CD14-positive monocyte (primary cell): ENCODE results near the gene DAPK2. TPM values are rescaled to one million over a fixed set of nuclear protein-coding genes. Genes with fewer than 3 reads are reported as not detected.

ENCODE experiments used
- DNase-seq, 3 donors: peaks; one replicate each; pipeline ENCODE4 v3.0.0-alpha.2; 2011 to 2022
- H2AFZ ChIP-seq: 2 replicates; pipeline ENCODE4 v1.6.0; 2012; ENCODE audit warnings: mild to moderate bottlenecking, low read depth, low read length, inconsistent platforms; ENCODE audit not compliant: insufficient read depth, poor library complexity, severe bottlenecking
- H3K27ac ChIP-seq, 2 donors: 1 replicate in 1 of 2; 2 replicates in 1 of 2; pipeline ENCODE4 v1.5.1; 2012 to 2013; ENCODE audit warnings: low read length in 2 of 2, control low read depth in 1 of 2, inconsistent platforms in 1 of 2, low read depth in 1 of 2, mild to moderate bottlenecking in 1 of 2
- H3K27me3 ChIP-seq, 2 donors: one replicate each; pipeline versions ENCODE4 v1.6.0 to v1.6.1; 2011 to 2013; ENCODE audit warnings: low read length in 2 of 2; ENCODE audit not compliant: control insufficient read depth in 2 of 2, insufficient read depth in 2 of 2
- H3K36me3 ChIP-seq, 2 donors: replicated peaks in 1 of 2; 1 replicate in 1 of 2; 2 replicates in 1 of 2; pipeline versions ENCODE4 v1.5.1 to v1.6.1; 2012 to 2013; ENCODE audit warnings: low read length in 2 of 2, control low read depth in 1 of 2, inconsistent platforms in 1 of 2, mild to moderate bottlenecking in 1 of 2; ENCODE audit not compliant: insufficient read depth in 2 of 2, control insufficient read depth in 1 of 2
- H3K4me1 ChIP-seq, 2 donors: 1 replicate in 1 of 2; 2 replicates in 1 of 2; pipeline versions ENCODE4 v1.5.1 to v1.6.1; 2012 to 2013; ENCODE audit warnings: low read length in 2 of 2, control low read depth in 1 of 2, inconsistent platforms in 1 of 2, mild to moderate bottlenecking in 1 of 2, moderate library complexity in 1 of 2; ENCODE audit not compliant: insufficient read depth in 2 of 2, control insufficient read depth in 1 of 2
- H3K4me2 ChIP-seq: replicated peaks from 2 replicates; pipeline ENCODE3; 2012; ENCODE audit warnings: low read length, moderate library complexity, mild to moderate bottlenecking; ENCODE audit not compliant: poor library complexity, severe bottlenecking; ENCODE audit errors: extremely low read depth
- H3K4me3 ChIP-seq, 3 experiments: fragments of 200-600 bp in 1 of 3; sonication (generic) in 1 of 3; replicated peaks in 1 of 3; 1 replicate in 2 of 3; 2 replicates in 1 of 3; pipeline ENCODE4 v1.5.1; 2011 to 2013; ENCODE audit warnings: low read length in 3 of 3, mild to moderate bottlenecking in 3 of 3, control low read depth in 2 of 3, low read depth in 2 of 3, inconsistent platforms in 1 of 3, moderate library complexity in 1 of 3
- H3K79me2 ChIP-seq: 2 replicates; pipeline ENCODE4 v1.6.0; 2012; ENCODE audit warnings: mild to moderate bottlenecking, control low read depth, inconsistent platforms, low read length, moderate library complexity; ENCODE audit not compliant: insufficient read depth
- H3K9ac ChIP-seq: 2 replicates; pipeline ENCODE4 v1.6.0; 2017; ENCODE audit warnings: low read length, mild to moderate bottlenecking; ENCODE audit not compliant: insufficient read depth, poor library complexity, severe bottlenecking
- H3K9me3 ChIP-seq, 2 donors: replicated peaks in 1 of 2; 1 replicate in 1 of 2; 2 replicates in 1 of 2; pipeline versions ENCODE4 v1.5.1 to v1.6.1; 2012 to 2013; ENCODE audit warnings: low read length in 2 of 2, control low read depth in 1 of 2; ENCODE audit not compliant: control insufficient read depth in 1 of 2, insufficient read depth in 1 of 2
- H4K20me1 ChIP-seq: 2 replicates; pipeline ENCODE4 v1.6.0; 2012; ENCODE audit warnings: mild to moderate bottlenecking, low read length, control low read depth, moderate library complexity; ENCODE audit not compliant: insufficient read depth
- H3K27ac Mint-ChIP-seq, 7 donors: one replicate each; pipeline ENCODE4 v1.8.0; 2020; ENCODE audit warnings: mild to moderate bottlenecking in 7 of 7, mixed read lengths in 7 of 7, moderate library complexity in 6 of 7, inconsistent platforms in 2 of 7
- H3K27me3 Mint-ChIP-seq, 3 donors: one replicate each; pipeline ENCODE4 v1.8.0; 2021 to 2022; ENCODE audit warnings: low read depth in 3 of 3, mild to moderate bottlenecking in 3 of 3, mixed read lengths in 3 of 3, moderate library complexity in 3 of 3, inconsistent platforms in 1 of 3
- H3K36me3 Mint-ChIP-seq, 2 donors: one replicate each; pipeline ENCODE4 v1.8.0; 2020; ENCODE audit warnings: mixed read lengths in 2 of 2, inconsistent platforms in 1 of 2, mild to moderate bottlenecking in 1 of 2
- H3K4me1 Mint-ChIP-seq: one replicate; pipeline ENCODE4 v1.8.0; 2020; ENCODE audit warnings: mild to moderate bottlenecking, mixed read lengths
- H3K4me3 Mint-ChIP-seq, 2 donors: one replicate each; pipeline ENCODE4 v1.8.0; 2020; ENCODE audit warnings: mild to moderate bottlenecking in 2 of 2, mixed read lengths in 2 of 2, moderate library complexity in 1 of 2
- H3K9me3 Mint-ChIP-seq, 7 donors: one replicate each; pipeline ENCODE4 v1.8.0; 2020 to 2022; ENCODE audit warnings: mixed read lengths in 7 of 7, mild to moderate bottlenecking in 6 of 7, moderate library complexity in 6 of 7, inconsistent platforms in 2 of 7
- WGBS: methylation state at CpG from one replicate; pipeline ENCODE4 v1.1.5; 2013; ENCODE audit warnings: missing lambda C conversion rate; ENCODE audit not compliant: insufficient coverage; 5-methylcytosine and 5-hydroxymethylcytosine counted together
- intact Hi-C, 2 donors: fragments of 100-400 bp; cut with micrococcal nuclease; formaldehyde crosslinking; loops; one replicate each; pipeline versions ENCODE4 v1.15.0 to v1.15.1; 2023
- polyA plus RNA-seq, 3 donors: library from polyadenylated mRNA; depleted of rRNA in 1 of 3; unstranded in 2 of 3; stranded (reverse) in 1 of 3; fragments of 300-500 nt in 2 of 3; fragments of >200 nt in 1 of 3; fragmentation: Illumina TruSeq in 2 of 3; gene quantifications; 1 replicate in 2 of 3; 2 replicates in 1 of 3; pipeline ENCODE4 v1.2.3, GENCODE V29; 2012 to 2021
- TF ChIP-seq, protein P1 (sequence below): fragments of 200-600 bp; IDR thresholded peaks from one replicate; pipeline ENCODE4 v1.8.0; 2022; ENCODE audit warnings: antibody characterized with exemption, mild to moderate bottlenecking

DAPK2 gene
- polyA plus RNA-seq, 3 donors = 0.59 to 4.1 (median 2.1) TPM

DNA sequence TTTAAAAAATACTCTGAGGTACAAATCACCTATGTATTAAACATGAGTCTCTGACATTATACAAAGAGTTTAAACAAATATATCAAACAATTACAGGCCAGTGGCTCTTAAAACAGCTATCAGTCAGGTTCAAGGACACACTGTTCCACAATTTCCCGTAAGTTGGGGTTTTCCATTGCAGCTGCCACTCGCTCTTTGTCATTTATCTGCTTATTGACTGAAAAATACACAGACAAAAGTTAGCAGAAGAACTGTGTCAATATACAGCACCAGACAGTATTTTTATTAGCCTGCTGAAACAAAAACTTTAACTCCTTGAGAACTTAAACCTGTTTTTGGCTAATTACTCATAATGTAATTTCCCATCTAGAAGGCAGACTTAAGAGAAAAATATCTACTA lies 26.5 kb upstream of the DAPK2 start:
- H3K36me3 ChIP-seq = peaks cover 31 to 65% of the 10 kb centered on the region in 2 donors
- no peak overlapping the region for H3K27ac Mint-ChIP-seq

DNA sequence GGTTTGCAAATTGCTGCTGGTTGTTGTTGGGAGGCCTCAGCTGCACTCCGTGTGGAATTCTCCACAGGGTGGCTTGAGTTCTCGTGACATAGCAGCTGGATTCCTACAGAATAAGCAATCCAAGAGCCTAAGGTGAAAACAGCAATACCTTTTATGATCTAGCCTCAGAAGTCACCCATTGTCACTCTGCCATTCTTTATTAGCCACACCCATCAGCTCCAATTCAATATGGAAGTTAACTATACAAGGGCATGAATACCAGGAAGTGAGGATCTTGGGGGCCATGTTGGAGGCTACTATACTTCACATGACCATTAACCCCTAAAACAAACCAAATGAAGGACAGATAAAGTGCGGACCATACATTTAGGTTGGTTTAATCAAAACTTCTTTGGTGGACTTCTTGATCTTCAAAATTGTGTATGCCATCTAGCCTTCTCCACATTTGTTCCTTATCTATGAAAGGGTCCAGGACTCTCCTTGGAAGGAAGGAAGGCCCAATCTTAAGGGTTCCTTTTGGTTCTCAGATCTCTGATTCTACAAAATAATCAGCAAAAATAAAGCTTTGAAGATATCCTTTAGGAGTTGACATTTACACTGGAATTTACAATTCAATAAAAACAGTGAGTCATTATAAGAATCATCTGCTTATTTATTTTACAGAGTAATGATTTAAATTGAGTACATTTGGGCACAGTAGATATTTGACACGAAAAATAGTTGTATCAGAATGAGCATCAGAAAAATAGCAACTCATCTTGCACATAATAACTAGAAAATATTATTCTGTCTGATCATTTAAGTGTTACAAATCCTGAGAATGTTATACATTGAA lies 25.9 kb upstream of the DAPK2 start:
- no peaks in the 10 kb centered on the region for H3K27me3 ChIP-seq
- no peaks in the 10 kb centered on the region for H3K9me3 ChIP-seq
- H2AFZ ChIP-seq = no peak overlapping the region
- peaks cover 28 to 40% of the 10 kb centered on the region in 2 donors for H3K4me1 ChIP-seq
- WGBS = 100% methylated on average over 1 of the region's 4 CpGs
- H3K9me3 Mint-ChIP-seq = peaks cover 0 to 2% (median 0%) of the 10 kb centered on the region in 7 donors
- peaks cover 44% of the 10 kb centered on the region for H3K4me1 Mint-ChIP-seq
- no peak for DNase-seq
- peak overlapping the region; percentile 55 to 80 for H3K27ac ChIP-seq
- H3K27me3 Mint-ChIP-seq = no peaks in the 10 kb centered on the region
- H3K79me2 ChIP-seq = peaks cover under 1% of the 10 kb centered on the region
- peaks cover 26 to 59% of the 10 kb centered on the region in 2 donors for H3K36me3 ChIP-seq
- H4K20me1 ChIP-seq = peaks cover 14% of the 10 kb centered on the region
- no peak overlapping the region for H3K4me2 ChIP-seq
- H3K4me3 Mint-ChIP-seq = no peak overlapping the region
- H3K27ac Mint-ChIP-seq = peak overlapping the region; percentile 71 to 92 (median 80)
- H3K4me3 ChIP-seq = peak overlapping the region in 1 of 3 experiments; percentile 5
- TF ChIP-seq, protein P1, sequence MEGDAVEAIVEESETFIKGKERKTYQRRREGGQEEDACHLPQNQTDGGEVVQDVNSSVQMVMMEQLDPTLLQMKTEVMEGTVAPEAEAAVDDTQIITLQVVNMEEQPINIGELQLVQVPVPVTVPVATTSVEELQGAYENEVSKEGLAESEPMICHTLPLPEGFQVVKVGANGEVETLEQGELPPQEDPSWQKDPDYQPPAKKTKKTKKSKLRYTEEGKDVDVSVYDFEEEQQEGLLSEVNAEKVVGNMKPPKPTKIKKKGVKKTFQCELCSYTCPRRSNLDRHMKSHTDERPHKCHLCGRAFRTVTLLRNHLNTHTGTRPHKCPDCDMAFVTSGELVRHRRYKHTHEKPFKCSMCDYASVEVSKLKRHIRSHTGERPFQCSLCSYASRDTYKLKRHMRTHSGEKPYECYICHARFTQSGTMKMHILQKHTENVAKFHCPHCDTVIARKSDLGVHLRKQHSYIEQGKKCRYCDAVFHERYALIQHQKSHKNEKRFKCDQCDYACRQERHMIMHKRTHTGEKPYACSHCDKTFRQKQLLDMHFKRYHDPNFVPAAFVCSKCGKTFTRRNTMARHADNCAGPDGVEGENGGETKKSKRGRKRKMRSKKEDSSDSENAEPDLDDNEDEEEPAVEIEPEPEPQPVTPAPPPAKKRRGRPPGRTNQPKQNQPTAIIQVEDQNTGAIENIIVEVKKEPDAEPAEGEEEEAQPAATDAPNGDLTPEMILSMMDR = no peak
- H3K36me3 Mint-ChIP-seq = peaks cover 37% of the 10 kb centered on the region in 2 donors
- no peak overlapping the region for H3K9ac ChIP-seq
- intact Hi-C loops = no loop called here

More for the DNA sequence above, 26.5 kb upstream of the DAPK2 start:
- TF ChIP-seq, protein P1 = no peak
- H2AFZ ChIP-seq = no peak overlapping the region
- intact Hi-C loops = no loop called here
- H3K27me3 ChIP-seq = no peaks in the 10 kb centered on the region
- H3K9me3 ChIP-seq = no peaks in the 10 kb centered on the region
- no peak for DNase-seq
- peaks cover 24 to 33% of the 10 kb centered on the region in 2 donors for H3K4me1 ChIP-seq
- peaks cover 44% of the 10 kb centered on the region in 2 donors for H3K36me3 Mint-ChIP-seq
- H3K27ac ChIP-seq = no peak overlapping the region
- H4K20me1 ChIP-seq = peaks cover 20% of the 10 kb centered on the region
- H3K4me3 Mint-ChIP-seq = no peak overlapping the region
- H3K79me2 ChIP-seq = peaks cover 7% of the 10 kb centered on the region
- H3K4me1 Mint-ChIP-seq = peaks cover 39% of the 10 kb centered on the region
- H3K9ac ChIP-seq = no peak overlapping the region
- peaks cover 0 to 2% (median 0%) of the 10 kb centered on the region in 7 donors for H3K9me3 Mint-ChIP-seq
- H3K4me2 ChIP-seq = no peak overlapping the region
- H3K4me3 ChIP-seq = no peak overlapping the region
- WGBS = 100% methylated on average over 2 of the region's 2 CpGs
- H3K27me3 Mint-ChIP-seq = no peaks in the 10 kb centered on the region
